Measurements from ENCODE around the gene CACNA1I.

CACNA1I gene

DNA sequence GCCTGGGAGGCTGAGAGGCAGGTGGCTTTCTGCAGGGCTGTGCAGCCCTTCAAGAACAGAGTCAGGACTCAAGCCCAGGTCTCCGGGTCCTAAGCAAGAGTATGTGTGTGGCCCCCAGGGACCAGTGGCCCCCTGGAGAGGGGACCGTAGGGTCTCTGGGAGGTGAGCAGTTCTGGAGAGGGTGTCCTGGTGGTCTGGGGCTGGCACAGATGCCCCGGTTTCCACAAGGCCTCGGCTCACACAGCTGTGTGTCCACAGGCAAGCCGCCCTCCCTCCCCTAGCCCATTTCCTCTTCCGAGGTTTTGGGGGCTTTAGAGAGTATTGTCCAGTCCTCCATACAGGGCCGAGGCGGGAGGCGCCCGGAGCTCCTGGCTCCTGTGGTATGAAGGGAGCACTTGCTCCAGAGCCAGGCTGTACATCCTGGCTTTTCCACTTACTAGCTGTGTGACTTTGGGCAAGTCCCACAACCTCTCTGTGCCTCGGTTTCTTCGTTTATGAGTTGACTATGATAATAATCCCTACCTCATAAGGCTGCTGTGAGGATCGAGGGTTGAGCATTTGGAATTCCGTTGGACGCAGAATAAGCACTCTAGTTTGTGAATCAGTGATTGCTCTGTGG is 34.6 kb upstream of the CACNA1I start:
- no peak for DNase-seq

GRCh38 chr22:39536711-39537110 is 33.8 kb upstream of the CACNA1I start:
- no peak for DNase-seq

DNA sequence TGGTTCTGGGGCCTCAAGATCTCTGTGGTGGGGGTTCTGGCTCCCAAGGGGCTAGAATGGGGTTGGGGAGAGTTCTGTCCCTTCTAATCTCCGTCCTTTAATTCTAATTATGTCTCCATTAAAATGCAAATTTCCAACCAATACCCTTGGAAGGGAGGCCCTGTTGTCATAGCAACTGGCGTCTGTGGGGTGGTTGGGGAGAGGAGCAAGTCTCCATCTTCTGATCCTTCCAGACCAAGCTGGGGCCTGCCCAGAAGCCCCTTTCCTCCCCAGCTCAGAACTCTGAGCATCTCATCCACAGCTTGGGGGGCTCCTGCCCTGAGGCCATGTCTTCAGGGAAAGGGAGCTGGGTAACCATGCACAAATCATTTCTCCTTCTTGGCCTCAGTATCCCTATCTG is 32.6 kb upstream of the CACNA1I start:
- no peak for DNase-seq

GRCh38 chr22:39543095-39543494 is 27.5 kb upstream of the CACNA1I start:
- DNase-seq: no peak

DNA sequence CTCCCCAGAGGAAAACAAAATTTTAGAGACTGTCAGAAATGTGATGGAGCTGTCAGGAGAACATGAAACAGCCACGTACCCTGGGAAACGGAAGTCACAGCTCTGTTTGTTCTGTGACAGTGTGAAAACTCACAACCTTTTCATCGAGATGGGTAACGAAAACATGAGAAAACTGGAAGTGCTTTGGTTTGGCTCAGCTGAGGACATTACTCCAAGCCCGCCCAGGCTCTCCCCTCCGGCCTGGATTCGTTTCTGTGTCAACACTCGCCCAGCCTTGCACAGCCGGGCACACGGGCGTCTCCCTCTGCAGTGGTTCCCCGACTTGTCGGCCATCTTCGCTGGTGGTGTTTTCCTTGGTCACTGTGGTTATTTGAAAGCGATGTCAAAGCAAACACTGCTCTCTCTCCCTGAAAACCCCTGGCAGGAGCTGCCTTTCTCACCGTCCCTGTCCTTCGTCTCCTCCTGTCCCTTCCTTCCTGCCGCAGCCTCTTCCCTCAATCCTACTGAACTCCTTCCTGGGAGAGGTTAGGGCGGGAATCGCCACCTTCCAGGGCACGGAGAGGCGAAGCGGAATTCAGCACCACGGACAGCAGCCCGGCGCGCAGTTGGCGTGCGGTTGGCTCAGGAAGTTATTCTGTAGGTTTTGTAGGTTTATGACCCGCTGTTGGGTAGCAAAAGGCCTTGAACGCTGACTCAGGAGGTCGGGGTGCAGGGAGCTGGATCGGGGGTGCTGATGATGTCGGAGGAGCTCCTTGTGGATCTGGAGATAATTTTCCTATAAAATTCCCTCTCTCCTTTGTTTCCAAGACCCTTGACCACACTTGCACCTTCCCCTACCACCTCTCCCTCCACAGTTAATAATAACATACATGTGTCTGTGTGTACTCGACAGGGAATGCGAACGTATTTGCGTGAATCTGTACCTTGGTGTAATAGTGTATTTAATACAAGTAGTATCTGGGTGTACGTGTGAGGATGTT is 24.9 kb upstream of the CACNA1I start:
- DNase-seq: no peak

- DNase-seq: peak; percentile 6
Measured at GRCh38 chr22:39546889-39547586, 23.5 kb upstream of the CACNA1I start.

- no peak for DNase-seq
Measured at GRCh38 chr22:39547587-39547947, 23.0 kb upstream of the CACNA1I start.

GRCh38 chr22:39553429-39553828 is 17.1 kb upstream of the CACNA1I start:
- DNase-seq: no peak

DNA sequence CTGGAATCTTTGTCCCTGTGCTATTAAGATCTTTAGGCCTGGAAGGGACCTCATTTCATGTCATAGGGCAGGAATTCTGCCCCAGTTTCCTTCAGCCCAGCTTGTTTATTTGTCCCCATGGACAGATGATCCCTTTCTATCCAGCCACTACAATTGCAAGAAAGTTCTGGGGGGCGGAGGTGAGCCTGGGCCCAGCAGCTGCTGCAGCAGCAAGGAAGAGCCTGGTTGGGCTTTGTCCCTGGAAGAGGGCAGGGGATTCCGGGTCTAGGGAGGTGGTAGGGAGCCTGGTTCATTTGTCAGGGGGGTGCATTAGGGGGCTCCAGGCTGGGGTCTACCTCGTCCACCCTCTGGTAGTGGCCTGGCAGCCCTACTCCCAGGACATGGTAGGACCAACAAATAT is 16.4 kb upstream of the CACNA1I start:
- DNase-seq: no peak

DNA sequence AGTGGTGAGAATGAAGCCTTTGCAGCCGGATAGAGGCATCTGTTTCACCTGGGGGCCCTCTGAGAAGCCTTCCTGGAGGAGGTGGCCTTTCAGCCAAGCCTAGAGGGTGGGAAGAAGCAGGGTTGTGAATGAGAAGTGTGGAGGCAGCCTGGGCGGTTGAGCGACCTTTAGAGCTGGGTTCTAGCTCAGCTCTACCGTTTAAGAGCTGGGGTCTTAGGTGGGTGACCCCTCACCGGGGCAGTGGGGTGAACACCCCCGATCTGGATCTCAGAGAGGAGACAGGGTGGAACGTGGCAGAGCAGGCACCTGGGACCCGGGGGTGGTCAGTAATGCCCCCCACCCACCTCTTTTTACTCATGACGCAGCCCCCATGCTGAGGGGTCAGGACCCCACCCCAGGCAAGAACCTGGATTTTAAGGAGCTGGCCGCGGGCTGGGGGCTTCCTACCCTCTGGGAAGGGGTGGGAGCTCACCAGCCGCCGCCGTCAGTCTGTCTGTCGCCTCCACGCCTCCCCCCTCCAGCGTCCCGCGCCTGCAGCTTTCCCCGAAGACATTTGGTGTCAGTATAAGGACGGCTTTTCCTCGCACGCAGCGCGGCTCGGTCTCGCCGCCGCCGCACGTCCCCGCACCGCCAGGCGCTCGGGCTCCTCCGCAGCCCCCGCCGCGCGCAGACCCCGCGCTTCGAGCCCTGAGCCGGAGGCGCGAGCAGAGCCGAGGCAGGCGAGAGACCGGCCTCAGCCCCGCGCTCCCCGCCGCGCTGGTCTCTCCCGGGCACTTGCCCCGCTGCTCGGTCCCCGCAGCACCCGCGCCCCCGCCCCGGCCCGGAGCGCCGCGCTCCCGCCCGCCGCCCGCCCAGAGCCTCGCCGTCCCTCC is 13.3 kb upstream of the CACNA1I start:
- DNase-seq: peak; percentile 16

GRCh38 chr22:39558254-39558727 is 12.3 kb upstream of the CACNA1I start:
- no peak for DNase-seq

DNA sequence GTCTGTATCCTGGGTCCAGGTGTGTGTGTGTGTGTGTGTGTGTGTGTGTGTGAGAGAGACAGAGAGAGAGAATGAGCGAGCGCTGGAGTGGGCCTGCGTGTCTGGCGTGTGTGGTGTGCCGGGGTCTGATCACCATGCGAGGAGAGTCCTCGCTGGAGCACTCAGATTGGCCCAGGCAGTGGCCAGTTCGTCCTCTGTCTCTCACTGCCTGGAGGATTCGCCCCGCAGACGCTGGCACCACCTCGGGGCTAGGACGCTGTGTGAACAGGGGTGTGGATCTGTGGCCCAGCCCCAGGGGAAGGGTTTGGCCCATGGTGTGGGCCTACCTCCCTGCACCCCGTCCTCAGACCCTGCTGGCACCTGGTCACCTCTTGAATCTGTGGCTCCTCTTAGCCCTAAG is 11.6 kb upstream of the CACNA1I start:
- DNase-seq: no peak

DNA sequence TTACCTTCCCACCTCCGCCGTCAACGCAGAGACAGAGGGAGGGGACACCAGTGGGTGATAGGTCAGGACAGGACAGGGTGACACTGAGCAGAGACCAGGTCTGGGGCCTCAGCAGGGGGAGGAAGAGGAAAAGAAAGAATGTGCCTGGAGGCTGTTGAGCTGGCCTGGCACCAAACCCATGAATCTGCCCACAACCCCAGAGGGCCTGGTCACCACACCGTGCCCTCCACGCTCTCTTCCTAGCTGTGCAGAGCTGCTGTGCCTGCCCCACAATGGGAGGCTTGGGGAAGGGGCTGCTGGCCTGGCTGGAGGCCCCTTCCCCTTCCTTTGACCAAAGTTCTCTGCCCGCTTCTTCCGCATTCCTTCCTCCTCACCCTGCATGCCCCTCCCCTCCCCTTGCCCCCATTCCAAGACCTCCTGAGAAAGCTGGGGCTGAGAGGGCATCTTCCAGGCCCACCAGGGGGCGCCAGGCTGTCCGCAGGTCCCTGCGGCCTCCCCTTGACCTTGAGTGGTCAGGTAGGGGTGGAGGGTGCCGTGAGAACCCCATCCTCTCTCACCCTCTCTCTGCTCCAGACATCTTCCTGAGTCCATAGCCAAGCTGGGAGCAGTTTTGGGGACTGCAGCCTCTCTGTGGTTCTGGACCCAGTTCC is 11.0 kb upstream of the CACNA1I start:
- DNase-seq: no peak

DNA sequence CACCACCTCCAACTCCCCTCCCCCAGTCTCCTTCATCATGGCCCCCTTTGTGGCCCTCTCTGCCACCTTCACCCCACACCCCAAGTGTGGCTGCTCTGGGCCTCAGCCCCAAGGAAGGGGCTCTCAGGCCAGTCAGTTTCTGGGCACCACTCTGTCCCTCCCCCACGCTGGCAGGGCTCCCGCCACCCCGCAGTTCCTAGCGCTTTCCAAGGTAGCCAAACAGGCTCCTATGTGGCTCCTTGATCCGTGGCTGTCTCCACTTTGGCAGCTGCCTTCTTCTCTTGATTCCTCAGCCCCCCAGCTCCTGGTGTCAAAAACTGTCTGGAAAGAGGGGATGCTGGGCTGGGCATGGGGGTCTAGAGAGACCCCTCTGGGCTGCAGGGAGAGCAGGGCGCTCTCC is 10.4 kb upstream of the CACNA1I start:
- DNase-seq: no peak

GRCh38 chr22:39562839-39563489 is 7.6 kb upstream of the CACNA1I start:
- DNase-seq: no peak

DNA sequence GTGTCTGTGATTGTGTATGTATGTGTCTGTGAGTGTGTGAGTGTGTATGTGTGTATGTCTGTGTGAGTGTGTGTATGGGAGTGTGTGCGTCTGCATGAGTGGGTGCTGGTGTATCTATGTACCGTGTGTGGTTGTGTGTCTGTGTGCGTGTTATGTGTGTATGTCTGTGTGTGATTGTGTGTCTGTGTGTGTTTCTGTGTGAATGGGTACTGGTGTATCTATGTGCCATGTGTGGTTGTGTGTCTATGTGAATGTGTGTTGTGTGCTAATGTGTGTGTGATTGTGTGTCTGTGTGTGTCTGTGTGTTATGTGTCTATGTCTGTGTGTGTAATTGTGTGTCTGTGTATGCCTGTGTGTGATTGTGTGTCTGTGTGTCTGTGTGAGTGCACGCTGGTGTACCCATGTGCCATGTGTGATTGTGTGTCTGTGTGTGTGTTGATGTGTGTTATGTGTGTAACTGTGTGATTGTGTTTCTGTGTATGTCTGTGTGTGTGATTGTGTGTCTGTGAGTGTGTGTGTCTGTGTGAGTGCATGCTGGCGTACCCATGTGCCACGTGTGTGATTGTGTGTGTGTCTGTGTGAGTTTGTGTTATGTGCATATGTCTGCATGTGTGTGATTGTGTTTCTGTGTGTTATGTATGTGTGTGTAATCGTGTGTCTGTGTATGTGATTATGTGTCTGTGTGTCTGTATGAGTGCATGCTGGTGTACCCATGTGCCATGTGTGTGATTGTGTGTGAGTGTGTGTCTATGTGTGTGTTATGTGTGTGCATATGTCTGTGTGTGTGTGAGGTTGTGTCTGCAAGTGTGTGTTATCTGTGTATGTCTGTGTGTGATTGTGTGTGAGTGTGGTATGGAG is 6.8 kb upstream of the CACNA1I start:
- DNase-seq: no peak

- DNase-seq: no peak
Measured at GRCh38 chr22:39565414-39565944, 5.1 kb upstream of the CACNA1I start.

DNA sequence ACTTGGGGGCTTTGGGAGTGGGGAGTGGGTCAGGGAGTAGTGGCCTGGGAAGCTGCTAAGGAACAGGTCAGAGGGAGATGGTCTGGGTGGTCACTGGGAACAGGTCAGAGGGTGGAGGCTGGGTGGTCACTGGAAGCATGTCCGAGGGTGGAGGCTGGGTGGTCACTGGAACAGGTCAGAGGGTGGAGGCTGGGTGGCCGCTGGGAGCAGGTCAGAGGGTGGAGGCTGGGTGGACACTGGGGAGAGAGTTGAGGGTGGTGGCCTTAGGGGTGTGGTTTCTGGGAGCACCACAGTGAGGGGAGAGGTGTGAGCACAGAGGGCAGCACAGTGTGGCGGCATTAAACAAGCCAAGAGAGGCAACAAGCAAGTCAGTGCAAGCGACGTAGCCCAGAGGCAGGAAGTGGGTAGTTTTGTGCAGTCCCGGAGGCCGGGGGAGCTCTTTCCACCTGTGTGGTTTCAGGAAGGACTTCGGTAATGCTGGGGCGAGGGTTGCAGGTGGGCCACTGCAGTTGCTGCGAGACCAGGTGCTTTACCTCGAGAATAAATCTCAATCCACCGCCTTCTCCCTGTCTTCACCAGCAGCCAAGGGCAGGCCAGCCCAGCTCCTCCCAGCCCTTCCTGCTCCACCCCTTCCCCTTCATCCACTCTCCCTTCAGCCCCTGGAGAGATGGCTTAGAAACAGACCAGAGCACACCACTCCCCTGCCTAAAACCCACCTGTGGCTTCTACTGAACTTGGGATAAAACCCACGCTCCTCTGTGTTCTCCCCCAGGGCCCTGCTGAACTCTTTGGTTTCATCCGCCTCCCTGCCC is 3.2 kb upstream of the CACNA1I start:
- DNase-seq: no peak

Data from fibroblast of skin of abdomen (primary cell).